HFF-Myc (cell line): ENCODE results near the gene GPR18.

Source experiments
- DNase-seq: peaks from one replicate; pipeline ENCODE4 v3.0.0-alpha.2; 2011; ENCODE audit warnings: low read depth; ENCODE audit errors: extremely low read depth
- H3K4me3 ChIP-seq: replicated peaks from 2 replicates; pipeline ENCODE4 v1.5.1; 2011; ENCODE audit warnings: low read depth, mild to moderate bottlenecking, control low read depth, low read length
- TF ChIP-seq, protein P1 (sequence below): IDR thresholded peaks from 2 replicates; pipeline ENCODE4 v1.5.1; 2012; ENCODE audit warnings: mild to moderate bottlenecking, low read depth, low read length, control low read depth; ENCODE audit errors: missing control alignments

Gene GPR18

DNA sequence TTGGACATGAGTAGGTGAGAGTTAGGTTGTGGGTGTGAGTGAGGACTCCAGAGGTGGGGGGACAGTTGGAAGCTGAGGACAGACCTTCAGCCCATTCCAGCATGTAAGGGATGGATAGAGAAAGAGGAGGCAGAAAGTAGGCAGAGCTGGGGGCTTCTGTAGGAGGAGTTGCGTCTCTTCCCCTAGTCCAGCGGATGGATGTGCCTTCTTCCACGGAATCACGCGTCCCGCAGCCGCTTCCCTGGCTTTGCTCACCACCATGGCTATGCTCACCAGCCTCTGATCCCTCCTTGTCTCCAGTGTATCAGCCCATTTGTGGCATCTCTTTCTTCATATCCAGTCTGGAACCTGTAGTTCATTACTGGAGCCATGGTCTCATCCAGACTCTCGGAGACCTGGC is 52.0 kb downstream of the GPR18 start:
- no peak overlapping the region for H3K4me3 ChIP-seq
- TF ChIP-seq, protein P1, sequence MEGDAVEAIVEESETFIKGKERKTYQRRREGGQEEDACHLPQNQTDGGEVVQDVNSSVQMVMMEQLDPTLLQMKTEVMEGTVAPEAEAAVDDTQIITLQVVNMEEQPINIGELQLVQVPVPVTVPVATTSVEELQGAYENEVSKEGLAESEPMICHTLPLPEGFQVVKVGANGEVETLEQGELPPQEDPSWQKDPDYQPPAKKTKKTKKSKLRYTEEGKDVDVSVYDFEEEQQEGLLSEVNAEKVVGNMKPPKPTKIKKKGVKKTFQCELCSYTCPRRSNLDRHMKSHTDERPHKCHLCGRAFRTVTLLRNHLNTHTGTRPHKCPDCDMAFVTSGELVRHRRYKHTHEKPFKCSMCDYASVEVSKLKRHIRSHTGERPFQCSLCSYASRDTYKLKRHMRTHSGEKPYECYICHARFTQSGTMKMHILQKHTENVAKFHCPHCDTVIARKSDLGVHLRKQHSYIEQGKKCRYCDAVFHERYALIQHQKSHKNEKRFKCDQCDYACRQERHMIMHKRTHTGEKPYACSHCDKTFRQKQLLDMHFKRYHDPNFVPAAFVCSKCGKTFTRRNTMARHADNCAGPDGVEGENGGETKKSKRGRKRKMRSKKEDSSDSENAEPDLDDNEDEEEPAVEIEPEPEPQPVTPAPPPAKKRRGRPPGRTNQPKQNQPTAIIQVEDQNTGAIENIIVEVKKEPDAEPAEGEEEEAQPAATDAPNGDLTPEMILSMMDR: no peak
- DNase-seq: no peak

DNA sequence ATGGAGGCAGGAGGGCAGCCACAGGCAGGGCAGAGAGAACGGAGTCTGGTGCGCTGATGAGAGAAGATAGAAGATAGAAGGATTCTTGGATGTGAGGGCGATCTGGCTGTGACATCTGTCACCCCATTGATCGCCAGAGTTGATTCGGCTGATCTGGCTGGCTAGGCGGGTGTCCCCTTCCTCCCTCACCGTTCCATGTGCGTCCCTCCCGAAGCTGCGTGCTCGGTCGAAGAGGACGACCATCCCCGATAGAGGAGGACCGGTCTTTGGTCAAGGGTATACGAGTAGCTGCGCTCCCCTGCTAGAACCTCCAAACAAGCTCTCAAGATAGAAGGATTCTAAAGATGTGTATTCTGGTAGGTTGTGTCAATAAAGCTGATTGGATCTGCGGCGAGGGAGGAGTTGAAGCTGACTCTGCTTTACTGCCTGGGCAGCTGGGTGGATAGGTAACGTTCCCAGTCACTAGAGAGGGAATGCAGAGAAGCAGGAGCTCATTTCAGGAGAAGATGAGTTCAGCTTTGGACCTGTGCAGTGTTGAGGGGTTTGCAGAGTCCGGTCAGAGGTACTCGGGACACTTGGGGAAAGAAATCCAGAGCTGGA is 52.5 kb downstream of the GPR18 start:
- H3K4me3 ChIP-seq: no peak overlapping the region
- no peak for DNase-seq
- TF ChIP-seq, protein P1: no peak
